GM12801 (cell line): ENCODE data around the gene CNTD1.

Source experiments
- TF ChIP-seq, protein P1 (sequence below): IDR thresholded peaks from one replicate; pipeline ENCODE4 v1.5.1; 2011; ENCODE audit warnings: control low read depth; ENCODE audit not compliant: insufficient read length; ENCODE audit errors: extremely low read depth

The CNTD1 gene

DNA sequence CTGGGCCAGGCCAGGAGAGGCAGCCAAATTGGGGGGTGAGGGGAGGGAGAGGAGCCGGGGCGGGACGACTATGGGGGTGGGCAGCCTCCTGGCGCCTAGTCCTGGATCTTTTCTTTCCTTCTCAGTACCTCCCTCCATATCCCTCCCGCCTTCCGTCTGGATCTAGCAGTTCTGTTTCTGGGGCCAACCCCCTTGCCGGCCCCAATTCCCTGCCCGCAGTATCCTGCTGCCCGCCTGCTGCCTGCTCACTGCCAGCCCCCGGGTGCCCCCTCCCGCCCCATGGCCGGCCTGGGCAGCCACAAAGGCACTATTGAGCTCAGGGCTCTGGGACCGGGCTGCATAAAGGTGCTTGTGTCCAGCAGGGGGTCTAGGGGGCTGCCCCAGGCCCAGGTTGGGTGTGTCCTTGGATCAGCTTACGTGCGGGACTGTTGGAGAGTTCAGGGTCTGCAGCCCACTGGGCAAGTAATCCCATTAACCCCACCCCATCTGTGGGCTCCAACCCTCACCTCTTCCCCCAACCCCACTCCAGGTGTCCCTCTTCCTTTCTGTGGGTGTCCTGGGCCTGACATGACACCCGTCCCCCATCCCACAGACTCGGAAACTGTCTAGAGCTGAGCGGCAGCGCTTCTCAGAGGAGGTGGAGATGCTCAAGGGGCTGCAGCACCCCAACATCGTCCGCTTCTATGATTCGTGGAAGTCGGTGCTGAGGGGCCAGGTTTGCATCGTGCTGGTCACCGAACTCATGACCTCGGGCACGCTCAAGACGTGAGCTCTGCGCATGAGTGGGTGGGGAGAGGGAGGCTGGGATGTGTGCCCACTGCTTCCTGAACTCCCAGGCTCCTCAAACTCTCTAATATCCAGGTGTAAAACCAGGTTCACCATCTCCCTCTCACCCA is 16.2 kb upstream of the CNTD1 start:
- TF ChIP-seq, protein P1, sequence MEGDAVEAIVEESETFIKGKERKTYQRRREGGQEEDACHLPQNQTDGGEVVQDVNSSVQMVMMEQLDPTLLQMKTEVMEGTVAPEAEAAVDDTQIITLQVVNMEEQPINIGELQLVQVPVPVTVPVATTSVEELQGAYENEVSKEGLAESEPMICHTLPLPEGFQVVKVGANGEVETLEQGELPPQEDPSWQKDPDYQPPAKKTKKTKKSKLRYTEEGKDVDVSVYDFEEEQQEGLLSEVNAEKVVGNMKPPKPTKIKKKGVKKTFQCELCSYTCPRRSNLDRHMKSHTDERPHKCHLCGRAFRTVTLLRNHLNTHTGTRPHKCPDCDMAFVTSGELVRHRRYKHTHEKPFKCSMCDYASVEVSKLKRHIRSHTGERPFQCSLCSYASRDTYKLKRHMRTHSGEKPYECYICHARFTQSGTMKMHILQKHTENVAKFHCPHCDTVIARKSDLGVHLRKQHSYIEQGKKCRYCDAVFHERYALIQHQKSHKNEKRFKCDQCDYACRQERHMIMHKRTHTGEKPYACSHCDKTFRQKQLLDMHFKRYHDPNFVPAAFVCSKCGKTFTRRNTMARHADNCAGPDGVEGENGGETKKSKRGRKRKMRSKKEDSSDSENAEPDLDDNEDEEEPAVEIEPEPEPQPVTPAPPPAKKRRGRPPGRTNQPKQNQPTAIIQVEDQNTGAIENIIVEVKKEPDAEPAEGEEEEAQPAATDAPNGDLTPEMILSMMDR = no peak

DNA sequence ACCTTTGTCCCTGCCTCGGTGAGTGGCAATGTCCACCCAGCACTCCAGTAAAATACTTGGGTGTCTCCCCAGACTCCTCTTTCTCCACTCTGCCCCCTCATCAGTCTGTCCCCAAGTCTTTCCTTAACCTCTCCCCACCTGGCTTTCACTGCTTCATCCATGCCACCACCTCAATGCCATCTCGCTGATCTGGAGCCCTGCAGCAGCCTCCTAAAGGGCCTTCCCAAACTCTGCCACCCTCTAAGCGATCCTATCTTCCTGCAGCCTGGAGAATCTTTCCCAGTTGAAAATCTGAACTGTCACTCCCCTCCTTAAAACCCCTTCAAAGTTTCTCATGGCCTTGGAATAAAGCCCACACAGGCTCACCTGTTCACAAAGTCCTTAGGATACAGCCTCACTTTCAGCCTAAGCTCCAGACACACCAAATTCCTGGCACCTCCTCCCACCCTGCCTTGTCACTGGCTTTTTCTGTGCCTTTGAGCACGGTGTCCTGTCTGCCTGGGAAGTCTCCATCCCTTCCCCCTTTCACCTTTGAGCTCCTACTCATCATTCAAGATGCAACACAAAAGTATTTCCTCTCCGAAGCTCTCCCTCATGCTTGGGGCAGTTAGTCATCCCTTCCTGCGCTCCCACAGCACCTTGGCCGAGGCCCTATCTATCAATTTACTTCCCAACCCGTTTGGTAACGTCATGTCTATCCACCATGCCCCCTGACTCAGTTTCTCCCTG is 15.4 kb upstream of the CNTD1 start:
- TF ChIP-seq, protein P1 = no peak

DNA sequence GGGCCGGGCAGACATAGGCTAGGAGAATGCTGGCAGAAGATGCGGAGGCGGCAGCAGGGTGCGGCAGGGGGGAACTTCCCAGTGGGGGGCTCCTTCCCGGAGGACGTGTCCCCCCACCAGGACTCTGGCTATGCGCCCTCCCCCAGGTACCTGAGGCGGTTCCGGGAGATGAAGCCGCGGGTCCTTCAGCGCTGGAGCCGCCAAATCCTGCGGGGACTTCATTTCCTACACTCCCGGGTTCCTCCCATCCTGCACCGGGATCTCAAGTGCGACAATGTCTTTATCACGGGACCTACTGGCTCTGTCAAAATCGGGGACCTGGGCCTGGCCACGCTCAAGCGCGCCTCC is 14.9 kb upstream of the CNTD1 start:
- TF ChIP-seq, protein P1 = no peak

DNA sequence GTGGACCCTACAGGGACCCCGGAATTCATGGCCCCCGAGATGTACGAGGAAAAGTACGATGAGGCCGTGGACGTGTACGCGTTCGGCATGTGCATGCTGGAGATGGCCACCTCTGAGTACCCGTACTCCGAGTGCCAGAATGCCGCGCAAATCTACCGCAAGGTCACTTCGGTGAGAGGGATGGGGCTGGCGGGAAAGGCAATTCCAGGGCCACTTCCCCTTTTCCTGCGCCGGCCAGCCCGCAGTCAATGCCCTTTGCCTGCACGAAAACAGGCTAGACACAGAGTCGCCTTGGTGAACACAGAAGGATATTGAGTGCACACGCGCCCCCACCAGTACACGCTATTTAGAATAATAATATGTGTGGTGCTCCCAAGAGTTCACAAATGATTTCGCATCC is 14.3 kb upstream of the CNTD1 start:
- TF ChIP-seq, protein P1 = no peak

DNA sequence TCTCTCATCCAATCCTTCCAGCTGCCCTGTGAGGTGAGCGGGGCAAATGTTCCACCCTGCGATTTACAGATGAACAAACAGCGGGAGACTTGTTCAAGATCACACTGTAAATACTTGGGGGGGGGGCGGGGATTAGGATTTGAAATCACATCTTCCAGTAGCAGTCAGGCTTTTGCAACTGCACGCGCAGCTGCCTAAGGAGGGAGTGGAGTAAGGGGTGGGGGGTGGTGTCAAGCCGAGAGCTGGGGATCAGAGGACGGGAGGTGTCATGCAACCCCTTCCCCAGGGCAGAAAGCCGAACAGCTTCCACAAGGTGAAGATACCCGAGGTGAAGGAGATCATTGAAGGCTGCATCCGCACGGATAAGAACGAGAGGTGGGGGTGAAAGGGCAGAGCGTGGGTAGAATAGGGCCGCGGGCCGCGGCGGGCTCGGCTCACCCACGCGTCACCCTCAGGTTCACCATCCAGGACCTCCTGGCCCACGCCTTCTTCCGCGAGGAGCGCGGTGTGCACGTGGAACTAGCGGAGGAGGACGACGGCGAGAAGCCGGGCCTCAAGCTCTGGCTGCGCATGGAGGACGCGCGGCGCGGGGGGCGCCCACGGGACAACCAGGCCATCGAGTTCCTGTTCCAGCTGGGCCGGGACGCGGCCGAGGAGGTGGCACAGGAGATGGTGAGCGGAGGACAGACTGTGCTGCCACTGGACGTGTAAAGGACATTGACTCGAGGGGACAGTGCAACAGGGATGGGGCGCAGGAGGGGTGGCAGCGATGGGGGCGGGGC is 13.7 kb upstream of the CNTD1 start:
- TF ChIP-seq, protein P1 = no peak

DNA sequence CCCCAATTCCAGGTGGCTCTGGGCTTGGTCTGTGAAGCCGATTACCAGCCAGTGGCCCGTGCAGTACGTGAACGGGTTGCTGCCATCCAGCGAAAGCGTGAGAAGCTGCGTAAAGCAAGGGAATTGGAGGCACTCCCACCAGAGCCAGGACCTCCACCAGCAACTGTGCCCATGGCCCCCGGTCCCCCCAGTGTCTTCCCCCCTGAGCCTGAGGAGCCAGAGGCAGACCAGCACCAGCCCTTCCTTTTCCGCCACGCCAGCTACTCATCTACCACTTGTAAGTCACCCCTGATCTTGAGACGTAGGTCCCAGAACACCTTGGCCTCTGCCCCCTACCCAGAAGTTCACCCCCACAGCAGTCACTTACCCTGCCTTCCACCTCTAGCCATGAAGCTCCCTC is 11.4 kb upstream of the CNTD1 start:
- TF ChIP-seq, protein P1 = no peak

DNA sequence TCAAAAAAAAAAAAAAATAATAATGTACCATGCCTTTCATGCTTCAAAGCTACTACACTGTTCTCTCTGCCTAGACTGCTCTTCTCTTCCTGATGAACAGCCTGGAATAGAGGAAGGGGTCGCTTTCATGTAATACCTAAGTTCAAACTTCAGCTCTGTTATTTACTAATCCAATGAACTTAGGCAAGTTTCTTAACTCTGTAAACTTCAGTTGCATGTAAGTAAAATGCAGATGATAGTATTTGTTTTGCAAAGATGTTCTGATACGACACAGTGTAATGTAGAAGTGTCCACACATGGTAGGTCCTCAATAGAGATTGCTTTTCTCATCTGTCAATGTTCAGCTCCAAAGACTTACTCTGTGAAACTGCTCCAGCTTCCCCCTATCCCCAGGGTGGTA is 6.7 kb upstream of the CNTD1 start:
- TF ChIP-seq, protein P1 = no peak
